ENCODE results near the gene JPH2.

The JPH2 gene

GRCh38 chr20:44186674-44187053 lies 324 bp downstream of the JPH2 start:
- no peak for DNase-seq

- no peak for DNase-seq
Observed at GRCh38 chr20:44186201-44186600, 787 bp downstream of the JPH2 start.

GRCh38 chr20:44185574-44185973 lies 1.4 kb downstream of the JPH2 start:
- DNase-seq: no peak

- DNase-seq: no peak
Observed at GRCh38 chr20:44183282-44183681, 3.7 kb downstream of the JPH2 start.

GRCh38 chr20:44182863-44183262 lies 4.1 kb downstream of the JPH2 start:
- no peak for DNase-seq

GRCh38 chr20:44182135-44182765 lies 4.7 kb downstream of the JPH2 start:
- no peak for DNase-seq

- DNase-seq: no peak
Observed at GRCh38 chr20:44181611-44182010, 5.4 kb downstream of the JPH2 start.

- no peak for DNase-seq
Observed at GRCh38 chr20:44180814-44181213, 6.2 kb downstream of the JPH2 start.

GRCh38 chr20:44176833-44177534 lies 10.0 kb downstream of the JPH2 start:
- DNase-seq: no peak

- DNase-seq: no peak
Observed at GRCh38 chr20:44174996-44175765, 11.8 kb downstream of the JPH2 start.

GRCh38 chr20:44173846-44174245 lies 13.1 kb downstream of the JPH2 start:
- no peak for DNase-seq

GRCh38 chr20:44173116-44173515 lies 13.9 kb downstream of the JPH2 start:
- no peak for DNase-seq

- DNase-seq: no peak
Observed at GRCh38 chr20:44172572-44172950, 14.4 kb downstream of the JPH2 start.

GRCh38 chr20:44171775-44172571 lies 15.0 kb downstream of the JPH2 start:
- DNase-seq: no peak

- no peak for DNase-seq
Observed at GRCh38 chr20:44170816-44171410, 16.1 kb downstream of the JPH2 start.

- DNase-seq: no peak
Observed at GRCh38 chr20:44167736-44168135, 19.3 kb downstream of the JPH2 start.

- DNase-seq: no peak
Observed at GRCh38 chr20:44166477-44166876, 20.5 kb downstream of the JPH2 start.

- DNase-seq: no peak
Observed at GRCh38 chr20:44166008-44166407, 21.0 kb downstream of the JPH2 start.

- no peak for DNase-seq
Observed at GRCh38 chr20:44160133-44160532, 26.9 kb downstream of the JPH2 start.

GRCh38 chr20:44159711-44160110 lies 27.3 kb downstream of the JPH2 start:
- DNase-seq: no peak

GRCh38 chr20:44159125-44159524 lies 27.9 kb downstream of the JPH2 start:
- DNase-seq: no peak

- no peak for DNase-seq
Observed at GRCh38 chr20:44157061-44157460, 29.9 kb downstream of the JPH2 start.

GRCh38 chr20:44154521-44155001 lies 32.4 kb downstream of the JPH2 start:
- DNase-seq: no peak
